IMR-90 (cell line): Measurements from ENCODE around the gene ARRDC3. TPM values are rescaled to one million over a fixed set of nuclear protein-coding genes. Genes with fewer than 3 reads are reported as not detected.

Experiments used
- ATAC-seq: fragments of 200-7000 bp; cut with Tn5 transposase; 2 replicates; pipeline ENCODE4 v1.9.1; 2020; ENCODE audit warnings: low read depth, mild to moderate bottlenecking, moderate library complexity
- BruUV-seq: library from RNA; stranded (reverse); fragments of 400-500 nt; replicated peaks from 2 replicates; lab custom pipeline; 2021; lab: Mats Ljungman, UMichigan
- CTCF ChIA-PET: fragments of 300-600 bp; formaldehyde crosslinking; extraction: SDS; loops from one replicate; lab custom pipeline; 2021; ENCODE audit warnings: antibody characterized with exemption; lab: Yijun Ruan, JAX
- POLR2A ChIA-PET: fragments of 300-600 bp; sonication (Branson Sonifier 250); formaldehyde crosslinking; loops from one replicate; lab custom pipeline; 2022; ENCODE audit warnings: antibody characterized with exemption; ENCODE audit not compliant: unreplicated experiment; lab: Charles Lee
- DNase-seq: peaks from one replicate; pipeline ENCODE4 v3.0.0; 2013
- H2AFZ ChIP-seq: replicated peaks from 2 replicates; pipeline ENCODE3; 2013; ENCODE audit warnings: low read length, mild to moderate bottlenecking; ENCODE audit not compliant: poor library complexity
- H2AK5ac ChIP-seq: 2 replicates; pipeline ENCODE4 v1.6.1; 2013; ENCODE audit warnings: low read depth, low read length, inconsistent platforms
- H2AK9ac ChIP-seq: replicated peaks from 2 replicates; pipeline ENCODE3; 2013; ENCODE audit warnings: mild to moderate bottlenecking, low read depth, low read length, moderate library complexity; ENCODE audit not compliant: poor library complexity
- H2BK120ac ChIP-seq: 2 replicates; pipeline ENCODE4 v1.6.1; 2013; ENCODE audit warnings: low read depth, low read length, inconsistent platforms
- H2BK15ac ChIP-seq: 3 replicates; pipeline ENCODE4 v1.6.1; 2013; ENCODE audit warnings: low read depth, low read length, inconsistent platforms
- H2BK20ac ChIP-seq: 2 replicates; pipeline ENCODE4 v1.6.1; 2013; ENCODE audit warnings: low read depth, mild to moderate bottlenecking, inconsistent platforms, low read length, moderate library complexity
- H2BK5ac ChIP-seq: 2 replicates; pipeline ENCODE4 v1.6.1; 2013; ENCODE audit warnings: mild to moderate bottlenecking, low read depth, low read length, inconsistent platforms; ENCODE audit not compliant: poor library complexity, severe bottlenecking
- H3K14ac ChIP-seq: replicated peaks from 2 replicates; pipeline ENCODE4 v1.6.1; 2013; ENCODE audit warnings: low read depth, low read length, inconsistent platforms
- H3K18ac ChIP-seq: 2 replicates; pipeline ENCODE4 v1.6.1; 2013; ENCODE audit warnings: low read depth, low read length, control low read depth
- H3K23ac ChIP-seq: 2 replicates; pipeline ENCODE4 v1.6.1; 2013; ENCODE audit warnings: low read depth, low read length, inconsistent platforms
- H3K27ac ChIP-seq: 2 replicates; pipeline ENCODE4 v1.5.1; 2013; ENCODE audit warnings: mild to moderate bottlenecking, control low read depth, low read length; ENCODE audit not compliant: insufficient read depth
- H3K27me3 ChIP-seq: 2 replicates; pipeline ENCODE4 v1.6.1; 2013; ENCODE audit warnings: low read length; ENCODE audit not compliant: control insufficient read depth, insufficient read depth
- H3K36me3 ChIP-seq: 2 replicates; pipeline ENCODE4 v1.6.1; 2013; ENCODE audit warnings: low read length, mixed read lengths; ENCODE audit not compliant: control insufficient read depth, insufficient read depth
- H3K4ac ChIP-seq: 2 replicates; pipeline ENCODE4 v1.6.1; 2013; ENCODE audit warnings: low read depth, low read length, inconsistent platforms
- H3K4me1 ChIP-seq: 2 replicates; pipeline ENCODE4 v1.6.1; 2013; ENCODE audit warnings: low read length, mixed read lengths; ENCODE audit not compliant: control insufficient read depth, insufficient read depth
- H3K4me2 ChIP-seq: 2 replicates; pipeline ENCODE4 v1.6.1; 2013; ENCODE audit warnings: low read depth, mild to moderate bottlenecking, control low read depth, low read length, moderate library complexity
- H3K4me3 ChIP-seq: 2 replicates; pipeline ENCODE4 v1.5.1; 2013; ENCODE audit warnings: low read depth, mild to moderate bottlenecking, control low read depth, low read length, moderate library complexity; ENCODE audit not compliant: insufficient read depth
- H3K56ac ChIP-seq: 2 replicates; pipeline ENCODE4 v1.6.1; 2013; ENCODE audit warnings: low read length, inconsistent platforms; ENCODE audit not compliant: insufficient read depth; ENCODE audit errors: extremely low read depth
- H3K79me1 ChIP-seq, 2 experiments: 2 replicates each; pipeline ENCODE4 v1.6.1; 2013; ENCODE audit warnings: low read length in 2 of 2, inconsistent platforms in 1 of 2, low read depth in 1 of 2
- H3K9ac ChIP-seq: 2 replicates; pipeline ENCODE4 v1.6.1; 2013; ENCODE audit warnings: low read depth, low read length, control low read depth
- H3K9me1 ChIP-seq: 2 replicates; pipeline ENCODE4 v1.6.1; 2013; ENCODE audit warnings: low read length, inconsistent platforms; ENCODE audit not compliant: insufficient read depth
- H3K9me3 ChIP-seq: 2 replicates; pipeline ENCODE4 v1.6.1; 2013; ENCODE audit warnings: low read length; ENCODE audit not compliant: control insufficient read depth, insufficient read depth
- H4K20me1 ChIP-seq: 2 replicates; pipeline ENCODE4 v1.6.1; 2013; ENCODE audit warnings: low read length, inconsistent platforms; ENCODE audit not compliant: insufficient read depth
- H4K5ac ChIP-seq: 2 replicates; pipeline ENCODE4 v1.6.1; 2013; ENCODE audit warnings: mild to moderate bottlenecking, low read depth, low read length, control low read depth
- H4K8ac ChIP-seq, 2 experiments: 2 replicates each; pipeline ENCODE4 v1.6.1; 2013; ENCODE audit warnings: low read depth in 2 of 2, low read length in 2 of 2, control low read depth in 1 of 2, inconsistent platforms in 1 of 2
- H4K91ac ChIP-seq: 2 replicates; pipeline ENCODE4 v1.6.1; 2013; ENCODE audit warnings: low read depth, low read length, inconsistent platforms; ENCODE audit not compliant: insufficient read depth
- BHLHE40 ChIP-seq: fragments of 150-350 bp; IDR thresholded peaks from 2 replicates; pipeline ENCODE4 v1.6.1; 2016; ENCODE audit warnings: mild to moderate bottlenecking, low read depth, low read length
- CEBPB ChIP-seq: IDR thresholded peaks from 2 replicates; pipeline ENCODE4 v1.6.1; 2012; ENCODE audit warnings: low read depth, low read length, improper control_type of control experiment
- CHD1 ChIP-seq: IDR thresholded peaks from 2 replicates; pipeline ENCODE4 v1.6.1; 2012; ENCODE audit warnings: low read depth, low read length, improper control_type of control experiment
- FOS ChIP-seq: fragments of 150-350 bp; IDR thresholded peaks from 2 replicates; pipeline ENCODE4 v1.6.1; 2016; ENCODE audit warnings: low read depth, low read length
- MAFK ChIP-seq: IDR thresholded peaks from 2 replicates; pipeline ENCODE4 v1.6.1; 2012; ENCODE audit warnings: low read depth, low read length, improper control_type of control experiment
- MAZ ChIP-seq: IDR thresholded peaks from 2 replicates; pipeline ENCODE4 v1.6.1; 2012; ENCODE audit warnings: low read depth, mild to moderate bottlenecking, low read length, improper control_type of control experiment, moderate library complexity, borderline replicate concordance
- NFE2L2 ChIP-seq: fragments of 150-350 bp; IDR thresholded peaks from 2 replicates; pipeline ENCODE4 v1.6.1; 2016; ENCODE audit warnings: low read depth, mild to moderate bottlenecking, low read length
- POLR2A ChIP-seq: IDR thresholded peaks from 2 replicates; pipeline ENCODE4 v1.6.1; 2012; ENCODE audit warnings: mild to moderate bottlenecking, low read depth, low read length
- RAD21 ChIP-seq: IDR thresholded peaks from 2 replicates; pipeline ENCODE4 v1.6.1; 2012; ENCODE audit warnings: low read length, improper control_type of control experiment
- WGBS, 2 experiments: methylation state at CpG; one replicate each; pipeline versions ENCODE4 v1.1.5 to v1.1.7; 2013; ENCODE audit warnings: missing lambda C conversion rate in 2 of 2; ENCODE audit not compliant: insufficient read length in 1 of 2; ENCODE audit errors: extremely low coverage in 2 of 2; 5-methylcytosine and 5-hydroxymethylcytosine counted together
- dilution Hi-C: fragments of 300-500 bp; cut with HindIII; formaldehyde crosslinking; loops from one replicate; pipeline ENCODE4 v1.14.3; 2018; ENCODE audit warnings: low sequenced_read_pairs; ENCODE audit not compliant: unreplicated experiment
- in situ Hi-C: fragments of 300-500 bp; cut with MboI; formaldehyde crosslinking; loops from 3 replicates; pipeline ENCODE4 v1.14.3; 2019; ENCODE audit warnings: low sequenced_read_pairs, inconsistent platforms, mixed read lengths
- intact Hi-C: fragments of 100-400 bp; cut with micrococcal nuclease; formaldehyde crosslinking; loops from 2 replicates; pipeline ENCODE4 v1.10.0; 2022
- polyA plus RNA-seq, 3 experiments: library from polyadenylated mRNA; depleted of rRNA; stranded (reverse); fragments of >200 nt; gene quantifications; 2 replicates each; pipeline ENCODE4 v1.2.3, GENCODE V29; 2012; ENCODE audit warnings: low replicate concordance in 1 of 3
- total RNA-seq: library from RNA; depleted of rRNA; stranded (reverse); fragments of >200 nt; gene quantifications from 2 replicates; pipeline ENCODE4 v1.2.3, GENCODE V29; 2012
- TF ChIP-seq, protein P1 (sequence below): fragments of 150-350 bp; IDR thresholded peaks from 2 replicates; pipeline ENCODE4 v1.6.1; 2017; ENCODE audit warnings: mild to moderate bottlenecking, antibody characterized with exemption, low read length, low read depth

Gene ARRDC3
- total and polyA plus RNA-seq, 2 of the 4 experiments (the other 2 are of a cell fraction): 19.3 to 86.7 TPM

DNA sequence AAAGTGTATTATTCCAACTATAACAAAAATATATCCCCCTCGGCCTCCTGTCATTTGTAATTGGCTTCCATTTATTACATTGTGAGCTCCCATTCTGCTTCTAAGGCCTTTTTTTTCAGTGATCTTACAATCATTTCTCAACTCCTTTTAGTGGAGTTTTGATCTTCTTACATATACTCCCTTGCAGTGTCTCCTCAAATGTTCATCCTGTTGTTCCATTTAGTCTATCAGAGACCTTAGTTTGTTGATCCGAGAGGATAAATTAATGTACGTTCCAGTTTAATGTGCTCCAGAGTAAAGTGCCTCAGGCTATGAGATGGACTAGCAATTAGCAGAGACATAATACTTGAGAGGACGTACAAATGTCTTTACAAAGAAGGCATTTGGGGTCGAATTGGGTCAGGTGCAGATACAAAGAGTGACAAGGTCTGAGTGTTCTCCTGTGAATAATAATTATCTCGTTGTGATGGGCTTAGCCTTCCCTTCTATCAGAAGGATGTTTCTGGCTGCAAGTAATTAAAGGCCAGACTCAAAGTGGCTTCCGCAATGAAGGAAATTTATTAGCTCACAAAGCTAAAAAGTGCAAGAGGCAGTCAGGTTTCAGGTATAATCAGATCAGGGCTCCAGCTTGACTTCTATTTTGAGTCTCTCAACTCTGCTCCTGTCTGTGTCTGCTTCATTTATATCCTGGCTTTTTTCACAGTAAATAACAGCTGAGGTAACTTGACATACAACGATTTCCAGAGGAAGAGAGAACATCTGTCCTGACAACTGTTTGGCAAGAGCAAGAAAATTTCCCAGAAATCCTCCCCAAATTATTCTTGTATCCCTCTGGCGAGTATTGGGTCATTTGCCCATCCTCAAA, 30.1 kb downstream of the ARRDC3 start:
- Histone ChIP-seq H2BK120ac (no peak overlapping the region), H3K4me3 (no peak overlapping the region), H3K9ac (no peak overlapping the region), H3K9me1 (peaks cover 5% of the 10 kb centered on the region; the same call in 1 of the 2 replicates), H3K4ac (no peak overlapping the region), H3K27me3 (no peaks in the 10 kb centered on the region), H3K14ac (no peak overlapping the region), H3K79me1 (no peaks in the 10 kb centered on the region), H2AK9ac (no peak overlapping the region), H4K91ac (no peak overlapping the region), H3K23ac (no peak overlapping the region), H3K36me3 (no peaks in the 10 kb centered on the region), H2AFZ (no peak overlapping the region), H2BK15ac (no peak overlapping the region), H3K18ac (no peak overlapping the region), H4K5ac (no peak overlapping the region), H3K27ac (no peak overlapping the region), H3K56ac (no peak overlapping the region), H3K4me1 (peaks cover 5% of the 10 kb centered on the region), H4K8ac (no peak overlapping the region), H2BK20ac (no peak overlapping the region), H4K20me1 (no peaks in the 10 kb centered on the region), H2BK5ac (no peak overlapping the region), H2AK5ac (no peak overlapping the region), H3K9me3 (0 out of 2 replicates have a peak, but pooled peaks cover 2% of the 10 kb centered on the region), H3K4me2 (no peak overlapping the region)
- DNase-seq (no peak), ATAC-seq (no peak)
- 92% methylated on average over 4 of the region's 9 CpGs; no CpG with 5 or more reads in 1 of the 2 experiments for WGBS, 2 experiments
- POLR2A ChIA-PET: no interaction called here
- dilution Hi-C loops (no loop called here), intact Hi-C loops (no loop called here), in situ Hi-C loops (no loop called here)
- TF ChIP-seq NFE2L2 (no peak), MAFK (no peak), CHD1 (no peak), BHLHE40 (no peak), MAZ (no peak), CEBPB (no peak), RAD21 (no peak), FOS (no peak), POLR2A (no peak)
- TF ChIP-seq, protein P1, sequence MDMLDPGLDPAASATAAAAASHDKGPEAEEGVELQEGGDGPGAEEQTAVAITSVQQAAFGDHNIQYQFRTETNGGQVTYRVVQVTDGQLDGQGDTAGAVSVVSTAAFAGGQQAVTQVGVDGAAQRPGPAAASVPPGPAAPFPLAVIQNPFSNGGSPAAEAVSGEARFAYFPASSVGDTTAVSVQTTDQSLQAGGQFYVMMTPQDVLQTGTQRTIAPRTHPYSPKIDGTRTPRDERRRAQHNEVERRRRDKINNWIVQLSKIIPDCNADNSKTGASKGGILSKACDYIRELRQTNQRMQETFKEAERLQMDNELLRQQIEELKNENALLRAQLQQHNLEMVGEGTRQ: no peak
- BruUV-seq: no TSS peak
- CTCF ChIA-PET: no interaction called here
